Muscle of arm (tissue), 12 donors: ENCODE results near the gene NEDD4L. TPM values are rescaled to one million over a fixed set of nuclear protein-coding genes. Genes with fewer than 3 reads are reported as not detected.

ENCODE experiments used
- DNase-seq: peaks from one replicate; pipeline ENCODE4 v3.0.0-alpha.2; 2013
- polyA plus RNA-seq, 12 donors: library from polyadenylated mRNA; unstranded; fragments of 120-200 nt; gene quantifications; one replicate each; pipeline ENCODE4 v1.2.1, GENCODE V29; 2013; ENCODE audit not compliant: insufficient read length in 12 of 12

Gene NEDD4L
- polyA plus RNA-seq, 12 donors: 32.9 to 61.7 (median 43.5) TPM; not detected in 1

DNA sequence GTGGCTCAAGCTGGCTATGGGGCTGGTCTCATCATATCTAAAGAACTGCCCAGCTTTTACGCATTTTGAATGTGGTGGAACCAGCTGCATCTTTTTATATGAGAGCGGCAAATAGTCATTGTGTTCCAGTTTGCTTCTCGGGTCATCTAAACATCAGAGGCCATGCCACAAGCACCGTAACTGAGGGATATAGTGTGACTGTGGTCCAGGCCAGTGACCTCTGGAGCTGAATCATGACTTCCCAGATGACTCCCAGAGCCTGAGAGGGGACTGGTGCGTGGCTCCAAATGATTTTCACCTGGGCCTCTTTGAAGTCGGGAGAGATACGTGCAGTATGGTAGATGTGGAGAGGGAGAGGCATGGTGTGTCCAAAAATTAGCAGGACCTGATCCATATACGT is 271.0 kb downstream of the NEDD4L start:
- no peak for DNase-seq

DNA sequence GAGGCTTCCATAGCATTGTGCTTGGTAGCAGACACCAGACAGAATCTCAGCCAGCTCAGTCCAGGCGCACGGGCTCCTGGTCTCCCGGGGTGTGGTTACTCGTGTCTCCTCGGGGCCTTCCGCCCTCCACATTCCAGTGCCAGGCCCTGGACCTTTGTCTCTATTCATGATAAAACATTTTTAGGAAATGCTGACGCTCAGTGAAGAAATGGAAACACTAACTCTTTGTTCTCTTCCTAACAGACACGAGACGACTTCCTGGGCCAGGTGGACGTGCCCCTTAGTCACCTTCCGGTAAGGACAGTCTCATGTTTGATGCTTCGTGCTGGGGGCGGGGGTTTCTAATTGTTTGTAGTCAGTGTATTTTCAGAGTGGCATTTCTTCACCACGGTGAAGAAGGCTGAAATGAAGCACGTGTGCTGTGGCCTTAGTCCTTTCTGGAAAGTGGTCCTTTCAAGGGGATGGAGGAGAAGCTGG is 271.8 kb downstream of the NEDD4L start:
- no peak for DNase-seq

DNA sequence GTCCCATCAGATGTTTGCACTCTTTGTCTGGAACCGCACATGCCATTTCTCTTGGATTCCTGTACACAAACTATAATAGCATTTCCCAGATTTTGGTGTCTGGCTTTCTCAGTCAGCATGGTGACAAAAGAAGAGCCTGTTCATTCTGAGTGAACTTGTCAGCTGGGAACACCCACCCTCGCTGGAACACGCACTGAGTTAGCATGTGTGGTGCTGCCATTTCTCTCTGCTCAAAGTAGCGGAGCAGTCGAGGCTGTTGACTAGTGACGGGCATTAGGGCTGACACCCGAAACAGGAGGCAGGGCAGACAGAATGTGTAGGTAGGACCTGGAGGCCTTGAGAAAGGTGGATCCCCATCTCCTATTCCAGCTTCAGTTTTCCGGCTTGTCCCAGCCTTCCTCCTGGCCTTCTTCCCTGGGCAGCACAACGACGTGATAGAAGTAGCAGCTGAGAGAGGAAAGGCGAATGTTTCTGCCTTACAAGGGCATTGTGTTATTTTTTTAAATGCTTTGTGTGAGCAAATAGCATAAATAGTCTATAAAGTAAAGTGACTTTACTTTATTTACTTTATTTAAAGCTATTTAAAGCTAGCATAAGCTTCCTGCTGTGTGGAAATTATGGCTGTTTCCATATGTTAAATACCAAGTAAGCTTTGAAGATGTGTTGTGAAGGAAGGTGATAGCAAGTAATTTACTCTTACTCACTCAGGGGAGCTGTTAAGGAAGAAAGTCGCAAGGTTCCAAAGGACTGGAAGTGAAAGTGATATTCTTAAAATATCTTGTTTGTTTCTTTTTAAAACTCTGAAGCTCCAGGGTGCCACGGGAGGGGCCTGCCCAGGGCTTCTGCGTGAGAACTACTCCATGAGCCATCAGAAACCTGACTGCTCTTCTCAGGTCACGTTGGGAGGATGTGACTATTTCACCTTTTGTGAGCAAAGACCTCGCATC is 272.6 kb downstream of the NEDD4L start:
- no peak for DNase-seq

DNA sequence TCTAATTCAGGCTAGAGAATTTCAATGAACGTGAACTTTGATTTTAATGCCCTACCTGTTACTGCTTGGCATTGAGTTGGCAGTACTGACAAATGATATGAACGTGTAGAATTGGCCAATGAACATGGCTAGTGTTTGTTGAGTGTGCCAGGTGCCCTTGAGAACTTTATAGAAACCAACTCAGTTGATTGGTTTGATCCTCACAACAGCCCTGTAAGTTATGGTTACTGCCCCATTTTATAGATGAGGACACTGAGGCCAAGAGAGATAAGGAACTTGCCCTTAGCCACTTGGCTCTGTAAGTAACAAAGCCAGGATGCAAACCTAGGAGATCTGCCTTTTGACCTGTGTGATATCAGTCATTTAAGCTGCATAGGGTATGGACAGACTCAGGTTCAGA is 275.7 kb downstream of the NEDD4L start:
- DNase-seq: no peak

DNA sequence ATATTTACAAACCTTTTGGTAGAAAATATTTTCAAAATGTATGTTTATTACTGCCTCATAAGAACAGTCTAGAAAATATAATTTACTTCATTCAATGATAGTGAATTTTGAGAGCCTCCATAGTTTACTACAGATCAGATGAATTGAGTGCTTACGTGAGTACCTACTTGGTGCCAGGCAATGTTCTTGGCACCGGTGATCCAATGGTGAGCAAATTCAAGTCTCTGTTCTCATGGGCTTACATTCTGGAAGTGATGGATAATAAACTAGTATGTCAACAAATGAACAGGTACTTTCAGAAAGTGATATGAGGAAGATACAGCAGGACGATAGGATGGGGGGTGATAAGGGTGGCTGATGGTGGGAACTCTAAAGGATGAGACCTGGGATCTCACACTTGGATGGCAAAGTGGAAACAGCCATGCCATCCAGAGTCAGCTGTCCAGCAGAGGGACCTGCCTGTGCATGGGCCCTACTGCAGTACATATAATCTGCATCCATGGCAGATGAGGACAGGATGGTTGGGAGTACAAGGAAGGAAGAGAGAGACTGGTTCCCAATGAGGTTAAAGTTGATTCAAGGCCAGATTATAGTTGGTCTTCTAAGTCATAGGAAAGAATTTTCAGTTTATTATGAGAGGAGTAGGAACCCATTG is 277.0 kb downstream of the NEDD4L start:
- no peak for DNase-seq

DNA sequence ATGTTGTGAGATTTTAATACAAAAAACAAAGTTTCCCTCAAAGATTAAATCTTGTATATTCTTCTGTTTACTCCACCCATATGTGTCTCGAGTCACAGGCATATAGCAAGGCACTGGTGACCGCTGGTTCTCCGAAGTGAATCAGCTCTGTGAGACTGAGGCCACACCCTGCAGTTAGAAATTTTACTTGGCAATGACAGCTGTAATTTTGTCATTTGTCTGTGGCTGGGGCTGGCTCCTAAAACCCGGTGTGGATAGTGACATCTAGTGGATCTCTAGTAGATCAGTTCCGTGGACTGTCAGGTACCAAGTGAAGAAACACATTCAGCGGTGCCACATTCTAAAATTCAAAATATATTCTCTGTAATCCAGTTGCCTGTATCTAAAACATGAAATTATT is 278.0 kb downstream of the NEDD4L start:
- peak; percentile 82 for DNase-seq

DNA sequence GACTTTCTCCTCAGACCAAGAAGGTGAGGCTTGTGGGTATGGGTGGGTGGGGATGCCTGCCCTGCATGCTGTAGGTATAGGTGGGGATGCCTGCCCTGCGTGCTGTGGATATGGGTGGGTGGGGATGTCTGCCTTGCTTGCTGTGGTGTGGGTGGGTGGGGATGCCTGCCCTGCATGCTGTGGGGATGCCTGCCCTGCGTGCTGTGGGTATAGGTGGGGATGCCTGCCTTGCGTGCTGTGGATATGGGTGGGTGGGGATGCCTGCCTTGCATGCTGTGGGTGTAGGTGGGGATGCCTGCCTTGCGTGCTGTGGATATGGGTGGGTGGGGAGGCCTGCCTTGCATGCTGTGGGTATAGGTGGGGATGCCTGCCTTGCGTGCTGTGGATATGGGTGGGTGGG is 278.4 kb downstream of the NEDD4L start:
- no peak for DNase-seq

DNA sequence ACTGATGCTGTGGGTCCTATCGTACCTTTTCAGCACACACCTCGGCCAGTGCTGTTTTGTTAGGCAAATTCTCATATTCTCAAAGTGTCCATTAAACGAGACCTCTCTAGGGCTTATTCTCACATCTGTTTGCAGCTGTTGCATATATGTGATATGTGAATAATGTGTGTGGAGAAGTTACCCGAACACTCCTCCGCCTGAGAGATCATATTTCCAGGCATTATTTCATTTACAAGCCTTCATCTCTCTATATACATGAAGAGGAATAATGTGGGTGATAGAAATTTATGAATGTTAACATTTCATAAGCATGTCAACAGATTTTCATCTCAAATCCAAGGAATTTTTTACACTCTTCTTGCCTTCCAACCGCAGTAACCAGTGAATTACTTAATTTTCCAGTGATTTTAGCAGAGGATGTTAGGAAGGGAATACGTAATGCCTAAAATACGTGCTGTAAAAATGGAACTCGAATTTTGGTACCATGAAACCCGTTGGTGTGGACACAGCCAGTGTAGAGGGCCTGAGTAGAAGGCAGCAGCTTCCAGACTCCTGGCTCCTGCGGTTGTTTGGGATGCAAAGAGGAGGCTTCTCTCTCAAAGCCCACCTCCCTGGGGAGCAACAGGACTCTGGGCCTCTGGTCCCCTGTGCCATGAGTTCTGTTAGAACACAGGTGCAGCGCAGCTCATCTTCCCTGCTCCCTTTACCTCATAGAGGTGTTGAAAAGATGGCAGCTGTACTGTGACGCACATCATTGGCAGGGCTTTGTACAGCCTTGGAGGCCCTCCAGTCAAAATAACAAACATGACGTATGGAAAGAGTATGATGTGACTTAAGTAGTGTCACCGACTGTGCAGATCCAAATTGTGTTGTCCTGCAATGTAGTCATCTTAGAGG is 280.1 kb downstream of the NEDD4L start:
- no peak for DNase-seq

DNA sequence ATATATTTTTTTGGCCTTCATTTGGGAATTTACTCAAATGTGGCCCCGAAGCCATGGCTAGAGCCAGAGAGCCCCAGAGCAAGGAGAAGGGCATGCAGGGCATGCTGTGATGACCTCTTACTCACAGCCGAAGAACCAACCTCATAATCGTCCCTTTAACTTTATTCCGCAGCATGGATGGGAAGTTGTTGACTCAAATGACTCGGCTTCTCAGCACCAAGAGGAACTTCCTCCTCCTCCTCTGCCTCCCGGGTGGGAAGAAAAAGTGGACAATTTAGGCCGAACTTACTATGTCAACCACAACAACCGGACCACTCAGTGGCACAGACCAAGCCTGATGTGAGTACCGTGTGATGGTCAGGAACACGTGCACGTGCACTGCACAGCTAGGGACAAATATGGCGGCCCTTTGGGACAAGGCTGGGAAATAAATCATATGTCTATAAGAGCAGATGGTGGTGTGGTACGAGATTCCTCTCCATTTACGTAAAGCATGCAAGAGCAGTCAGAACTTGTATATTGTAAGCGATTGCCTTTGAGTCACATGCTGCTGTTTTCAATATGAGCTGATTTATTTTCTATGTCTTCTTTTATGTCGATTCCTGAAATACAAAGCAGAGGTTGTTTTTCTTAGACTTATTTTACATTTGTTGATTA is 280.9 kb downstream of the NEDD4L start:
- no peak for DNase-seq

DNA sequence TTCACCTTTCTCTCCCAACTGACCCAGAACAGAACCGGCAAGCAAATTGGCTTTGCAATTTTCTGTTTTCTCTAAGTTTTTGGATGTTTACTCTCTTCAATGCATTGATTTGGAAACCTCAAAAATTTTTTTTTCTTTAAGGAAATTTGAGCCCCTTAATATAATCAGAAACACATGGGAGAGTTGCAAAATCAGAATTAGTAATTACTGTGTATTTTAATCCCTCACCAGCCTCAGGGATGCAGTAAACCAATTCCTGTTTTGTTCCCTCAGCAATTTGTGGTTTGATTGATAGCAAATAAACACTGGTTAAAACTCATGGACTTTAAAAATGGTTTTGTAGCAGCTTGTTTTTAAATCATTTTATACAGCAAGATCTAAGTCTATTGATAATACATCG is 281.5 kb downstream of the NEDD4L start:
- no peak for DNase-seq

DNA sequence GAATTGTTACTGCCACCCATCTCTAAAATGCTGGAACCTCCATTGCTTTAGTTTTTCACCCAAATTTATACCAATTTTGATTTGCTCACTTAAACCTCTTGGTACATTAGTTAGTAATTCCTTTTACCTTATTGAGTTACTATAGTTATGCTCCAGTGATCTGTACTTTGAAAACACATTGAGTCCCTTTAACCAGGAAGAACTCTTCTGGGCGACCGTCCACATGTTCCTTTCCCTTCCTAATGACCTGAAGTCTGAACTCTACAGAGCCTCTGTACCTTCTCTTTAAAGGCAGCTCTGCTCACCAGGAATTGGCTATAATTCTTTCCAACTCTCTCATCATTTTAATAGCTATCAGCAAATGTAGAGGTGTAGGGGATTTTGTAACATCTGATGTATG is 290.0 kb downstream of the NEDD4L start:
- no peak for DNase-seq

DNA sequence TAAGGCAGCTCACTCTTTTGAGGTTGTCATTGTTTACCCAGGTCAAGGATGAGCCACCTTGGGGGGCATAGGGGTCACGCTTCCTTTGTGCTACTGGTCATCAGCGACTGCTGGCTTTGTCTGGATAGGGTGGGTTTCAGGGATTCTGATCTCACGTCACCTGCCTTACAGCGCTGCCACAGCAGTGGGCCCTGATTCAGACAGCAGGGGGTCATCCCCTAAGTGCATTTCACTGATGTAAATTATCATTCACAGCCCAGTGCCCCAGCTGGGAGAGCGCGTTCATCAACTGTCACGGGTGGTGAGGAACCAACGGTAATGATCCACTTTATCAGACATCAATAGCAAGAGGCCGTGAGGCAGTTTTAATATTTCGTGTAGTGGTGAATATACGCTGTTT is 291.2 kb downstream of the NEDD4L start:
- DNase-seq: no peak

DNA sequence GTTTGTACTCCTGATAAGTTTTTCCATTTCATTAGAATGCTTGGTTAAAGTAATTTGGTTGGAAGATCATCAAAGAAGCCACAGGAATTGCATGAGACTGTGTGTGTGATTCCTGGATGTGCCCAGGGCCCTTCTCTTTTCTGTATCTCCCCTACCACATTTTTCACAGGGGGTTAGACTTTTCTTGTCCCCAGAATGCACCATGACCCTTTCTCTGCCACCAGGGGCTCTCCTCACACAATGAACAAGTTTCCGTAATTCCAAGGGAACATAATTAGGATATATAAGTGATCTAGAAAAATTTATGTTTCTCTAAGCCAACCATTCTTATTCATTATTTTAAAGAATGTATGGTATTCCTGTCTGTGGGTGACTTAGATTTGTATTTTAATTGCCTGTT is 291.8 kb downstream of the NEDD4L start:
- no peak for DNase-seq

DNA sequence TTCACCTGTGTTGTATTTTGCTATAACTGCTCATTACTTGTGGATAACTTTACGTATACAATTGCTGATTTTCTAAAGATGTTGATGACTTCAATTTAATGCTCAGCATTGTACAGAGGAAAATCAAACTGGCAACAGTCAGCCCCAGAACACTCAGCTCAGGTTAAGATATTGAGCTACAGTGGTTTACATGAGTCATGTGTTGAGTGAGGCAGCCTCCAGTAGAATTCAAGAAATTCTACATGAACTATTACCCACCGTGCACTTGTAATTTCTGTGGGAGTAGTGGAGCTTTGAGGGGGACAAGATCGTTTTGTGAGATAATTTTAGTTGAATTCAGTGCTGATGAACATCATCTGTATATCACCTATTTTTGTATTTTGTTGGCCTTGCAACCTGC is 292.6 kb downstream of the NEDD4L start:
- DNase-seq: no peak

DNA sequence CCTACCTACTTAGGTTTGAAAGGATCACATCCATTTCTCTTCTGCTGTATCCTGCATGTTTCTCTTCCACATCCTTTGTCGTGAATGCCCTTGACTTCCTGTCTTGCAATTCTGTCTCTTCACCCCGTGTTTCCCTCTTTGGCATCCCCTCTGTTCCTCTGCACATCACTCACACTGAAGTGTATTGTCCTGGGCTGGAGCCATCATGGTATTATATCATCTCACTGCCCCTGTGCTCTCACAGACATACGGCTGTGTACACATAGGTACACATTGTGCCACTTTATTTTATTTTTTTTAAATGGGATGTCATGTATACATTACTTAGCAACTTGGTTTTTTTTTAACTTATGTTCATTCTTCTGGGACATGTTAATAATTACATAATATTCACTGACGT is 293.3 kb downstream of the NEDD4L start:
- no peak for DNase-seq

DNA sequence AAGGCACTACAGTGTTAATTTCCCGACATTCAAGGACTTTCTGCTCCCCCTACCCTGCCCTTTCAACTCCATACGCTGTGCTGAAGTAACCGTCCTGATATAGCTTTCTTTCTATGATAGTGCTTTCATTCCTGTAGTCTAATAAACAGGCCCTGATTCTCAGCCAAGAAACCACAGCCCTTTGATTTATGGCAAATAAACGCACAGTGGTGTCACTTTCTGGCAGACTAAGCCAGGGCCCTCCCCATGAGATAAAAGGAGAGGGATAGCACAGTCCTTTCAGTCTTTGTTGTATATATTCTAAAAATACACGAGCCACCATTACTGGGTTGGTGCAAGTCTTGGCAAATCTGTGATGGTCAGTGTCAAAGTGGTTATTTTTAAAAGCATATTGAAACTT is 293.7 kb downstream of the NEDD4L start:
- no peak for DNase-seq

DNA sequence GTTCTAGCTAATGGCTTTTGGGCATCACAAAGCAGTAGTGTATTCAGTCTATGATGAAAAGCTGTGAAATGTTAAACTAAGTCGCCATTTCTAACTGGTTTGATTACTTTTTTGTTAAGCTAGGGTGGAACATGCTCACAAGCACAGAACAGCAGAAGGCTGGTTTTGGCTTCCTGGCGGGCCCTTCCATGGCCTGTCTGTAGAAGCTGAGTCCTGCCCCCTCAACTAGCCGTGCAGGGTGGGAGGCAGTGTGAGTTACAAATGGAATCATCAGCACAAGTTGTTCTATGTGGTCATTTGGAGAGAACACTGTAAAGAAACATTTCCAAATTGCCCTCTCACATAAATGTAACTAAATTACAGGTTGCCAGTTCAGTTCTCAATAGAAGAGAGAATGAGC is 294.1 kb downstream of the NEDD4L start:
- no peak for DNase-seq

DNA sequence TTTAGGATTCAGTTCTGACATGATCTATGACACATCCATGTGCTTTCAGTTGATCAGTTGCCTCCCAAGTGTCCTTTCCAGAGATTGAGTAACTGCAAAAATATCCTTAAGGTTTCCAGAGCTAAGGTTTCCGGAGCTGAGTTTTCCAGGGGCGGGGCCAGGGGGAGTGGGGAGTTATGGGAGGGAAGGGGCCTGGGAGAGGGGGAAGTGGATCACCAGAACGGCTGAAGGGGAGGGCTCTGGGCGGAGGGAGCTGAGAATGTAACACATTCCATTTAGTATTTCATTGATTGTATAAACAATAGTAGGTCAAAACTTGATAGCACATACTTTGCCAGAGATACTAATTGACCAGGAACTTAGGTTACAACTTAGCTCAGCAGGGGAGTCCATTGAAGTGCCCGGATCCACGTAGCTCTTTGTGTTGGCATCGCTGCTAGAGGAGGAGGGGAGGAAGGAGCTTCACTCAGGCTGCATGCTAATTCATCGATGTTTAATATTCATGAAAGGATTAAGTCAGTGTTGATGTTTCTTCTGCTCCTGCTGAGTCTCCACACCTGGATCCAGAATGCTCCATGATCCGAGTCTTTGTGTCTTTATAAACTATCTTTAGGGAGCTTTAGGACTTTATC is 295.1 kb downstream of the NEDD4L start:
- peak; percentile 76 for DNase-seq

DNA sequence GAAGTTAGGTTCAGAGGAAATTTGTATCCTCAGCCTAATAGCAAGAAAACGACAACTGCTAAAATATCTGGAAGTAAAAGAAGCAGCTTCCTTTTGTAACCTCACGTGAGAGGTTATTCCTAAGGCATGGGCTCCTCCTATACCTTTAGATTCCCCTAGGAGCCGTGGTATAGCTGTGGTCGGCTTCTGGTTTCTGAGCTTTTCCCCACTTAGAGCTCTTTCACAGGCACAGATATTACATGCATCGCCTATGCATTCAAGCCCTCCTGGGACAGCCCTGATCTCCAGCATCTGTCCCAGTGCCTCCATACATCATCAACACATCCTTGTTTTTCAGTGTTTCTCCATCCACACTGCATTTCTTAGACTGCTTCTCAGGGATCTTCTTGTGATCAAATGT is 295.9 kb downstream of the NEDD4L start:
- no peak for DNase-seq

DNA sequence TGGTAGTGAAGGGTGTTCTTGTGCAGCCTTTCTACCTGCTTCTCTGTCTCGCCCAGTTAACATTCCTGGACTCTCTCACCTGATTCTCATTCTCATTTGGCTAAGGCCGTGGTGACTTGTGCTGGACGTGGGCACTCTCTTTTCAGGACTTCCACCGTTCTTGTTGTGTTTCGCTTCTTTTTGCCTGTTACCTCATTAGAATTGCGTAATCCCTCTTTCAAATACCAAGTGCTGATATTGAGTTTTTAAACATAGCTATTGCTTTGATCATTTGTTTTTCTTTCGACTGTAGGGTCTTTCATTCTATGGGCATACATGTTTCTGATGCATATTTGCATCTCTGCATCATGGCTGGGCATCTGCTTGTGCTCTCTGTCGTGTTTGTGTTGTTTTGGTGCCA is 297.9 kb downstream of the NEDD4L start:
- no peak for DNase-seq

DNA sequence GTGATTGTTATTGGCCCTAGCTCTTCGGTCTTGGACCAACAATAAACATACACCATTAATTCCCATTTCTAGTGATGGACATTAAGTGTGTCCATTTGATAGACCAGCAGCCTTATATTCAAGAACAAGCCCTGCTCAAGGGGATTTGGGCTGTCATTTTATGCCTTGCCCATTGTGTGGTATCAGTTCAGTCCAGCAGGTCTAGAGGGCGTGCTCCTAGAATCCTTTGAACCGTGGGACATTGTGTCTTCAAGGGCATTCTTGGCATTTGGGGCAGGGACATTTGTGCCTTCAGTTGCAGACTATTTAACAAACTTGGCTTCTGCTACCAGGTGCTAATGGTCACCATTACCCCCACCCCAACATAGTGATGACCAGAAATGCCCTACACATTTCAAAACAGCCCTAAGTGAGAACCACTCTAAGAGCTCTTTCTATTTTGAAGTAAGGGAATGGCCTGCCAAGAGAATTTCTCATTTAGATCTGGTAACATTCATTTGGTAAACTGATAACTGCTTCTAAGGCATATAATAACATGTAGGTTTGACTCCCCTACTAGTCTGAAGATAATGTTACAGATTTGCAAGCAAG is 300.1 kb downstream of the NEDD4L start:
- no peak for DNase-seq
